GM21825 (cell line): ENCODE measurements around the gene CRYBB3.
"Not testable (repeated sequence)": the region's sequence is repeated elsewhere in the genome, so short reads cannot be mapped to it uniquely, and the experiment has no call there.

ENCODE experiments used
- ATAC-seq: cut with Tn5 transposase; IDR thresholded peaks from one replicate; pipeline ENCODE4 v1.9.1; 2021; ENCODE audit warnings: mild to moderate bottlenecking, moderate library complexity; ENCODE audit not compliant: unreplicated experiment

Gene CRYBB3

DNA sequence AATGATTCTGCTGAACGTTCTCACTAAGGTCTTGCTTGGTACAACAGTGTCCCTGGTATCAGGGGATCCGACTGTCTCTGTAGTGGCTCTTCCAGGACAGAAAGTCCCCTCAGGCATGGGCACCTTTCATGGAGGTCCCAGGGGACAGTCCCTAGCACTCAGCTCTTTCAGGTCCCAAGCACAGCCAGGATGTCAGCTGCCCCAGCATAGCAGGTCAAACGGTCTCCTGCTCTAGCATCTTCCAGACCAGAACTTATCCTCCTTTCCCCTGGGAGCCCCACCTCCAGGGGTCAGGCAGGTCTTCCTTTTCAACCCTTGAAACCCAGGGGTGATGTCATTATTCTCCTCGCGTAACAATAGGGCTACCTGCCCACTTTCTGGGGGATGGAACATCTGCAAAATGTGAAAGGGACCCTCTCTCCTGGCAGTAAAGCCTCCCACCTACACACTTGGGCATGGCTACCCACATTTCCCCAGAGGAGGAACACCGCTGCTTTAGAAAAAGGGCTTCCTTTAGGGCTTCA lies 24.7 kb upstream of the CRYBB3 start:
- no peak for ATAC-seq

DNA sequence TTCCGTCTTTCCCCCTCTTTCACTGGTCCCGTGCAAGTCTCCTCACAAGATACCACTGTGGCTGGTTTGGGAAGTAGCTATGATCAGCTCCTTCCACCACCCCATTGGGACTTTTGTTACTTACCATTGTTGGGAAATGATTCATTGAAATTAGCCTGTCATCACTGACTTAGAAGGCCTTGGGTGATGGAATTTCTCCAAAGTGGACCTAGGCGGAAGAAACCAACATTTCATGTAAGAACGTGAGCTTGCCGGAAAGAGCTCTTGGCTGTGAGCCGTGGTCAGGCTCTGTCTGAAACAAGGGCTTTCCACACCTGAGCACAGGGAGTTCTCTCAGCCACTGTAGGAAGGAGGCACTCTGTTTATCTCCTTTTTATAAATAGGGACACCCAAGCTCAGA lies 23.5 kb upstream of the CRYBB3 start:
- ATAC-seq, result no peak

- ATAC-seq, result no peak
These were observed 22.9 kb upstream of the CRYBB3 start for GRCh38 chr22:25176799-25177198.

DNA sequence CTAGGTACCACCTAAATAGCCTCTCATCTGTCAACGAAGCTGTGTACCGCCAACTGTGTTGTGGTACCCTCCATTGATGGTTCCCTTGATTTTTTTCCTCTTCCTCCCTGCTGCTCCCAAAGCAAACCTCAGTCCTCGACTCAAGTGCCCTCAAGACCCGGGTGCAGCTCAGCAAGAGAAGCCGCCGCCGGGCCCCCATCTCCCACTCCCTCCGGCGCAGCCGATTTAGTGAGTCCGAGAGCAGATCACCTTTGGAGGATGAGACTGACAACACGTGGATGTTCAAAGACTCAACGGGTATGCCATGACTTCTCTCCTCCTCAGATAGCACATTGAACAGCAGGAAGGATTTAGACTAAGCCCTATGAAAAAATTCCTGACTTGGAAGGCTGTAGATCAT lies 22.4 kb upstream of the CRYBB3 start:
- no peak for ATAC-seq

- no peak for ATAC-seq
These were observed 21.8 kb upstream of the CRYBB3 start for GRCh38 chr22:25177895-25178294.

- ATAC-seq, result not testable (repeated sequence)
These were observed 21.3 kb upstream of the CRYBB3 start for GRCh38 chr22:25178348-25178747.

- not testable (repeated sequence) for ATAC-seq
These were observed 20.6 kb upstream of the CRYBB3 start for GRCh38 chr22:25178869-25179631.

GRCh38 chr22:25182131-25183110 lies 17.2 kb upstream of the CRYBB3 start:
- no peak for ATAC-seq

DNA sequence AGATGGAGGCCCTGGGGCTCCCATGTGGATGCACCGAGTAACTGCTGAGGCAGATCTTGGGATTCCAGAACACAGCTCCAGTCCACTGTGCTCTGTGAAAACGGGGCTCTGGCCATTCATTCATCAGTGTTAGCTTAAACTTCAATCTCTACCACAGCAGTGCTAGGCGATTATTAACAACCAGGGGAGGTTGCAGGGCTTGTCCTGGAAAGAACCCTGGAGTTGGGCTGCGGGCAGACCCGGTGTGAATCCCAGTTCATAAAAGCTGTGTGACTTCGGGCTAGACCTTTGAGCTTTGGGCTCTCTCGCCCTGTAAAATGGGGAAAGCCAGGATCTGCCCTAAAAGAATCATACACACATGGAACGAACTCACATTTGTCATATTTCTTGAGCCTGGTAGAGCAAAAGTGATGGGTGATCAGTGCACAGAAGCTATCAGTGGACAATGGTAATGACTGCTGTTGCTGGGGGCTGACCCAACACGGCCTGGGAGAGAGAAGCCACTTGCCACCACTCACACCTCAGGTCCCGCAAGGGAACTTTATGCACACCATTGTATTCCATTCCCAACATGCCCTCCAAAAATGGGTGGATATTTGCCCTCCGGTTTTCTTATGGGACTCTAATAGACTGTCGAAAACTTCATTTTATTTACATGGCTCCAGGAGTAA lies 15.6 kb upstream of the CRYBB3 start:
- ATAC-seq, result no peak

DNA sequence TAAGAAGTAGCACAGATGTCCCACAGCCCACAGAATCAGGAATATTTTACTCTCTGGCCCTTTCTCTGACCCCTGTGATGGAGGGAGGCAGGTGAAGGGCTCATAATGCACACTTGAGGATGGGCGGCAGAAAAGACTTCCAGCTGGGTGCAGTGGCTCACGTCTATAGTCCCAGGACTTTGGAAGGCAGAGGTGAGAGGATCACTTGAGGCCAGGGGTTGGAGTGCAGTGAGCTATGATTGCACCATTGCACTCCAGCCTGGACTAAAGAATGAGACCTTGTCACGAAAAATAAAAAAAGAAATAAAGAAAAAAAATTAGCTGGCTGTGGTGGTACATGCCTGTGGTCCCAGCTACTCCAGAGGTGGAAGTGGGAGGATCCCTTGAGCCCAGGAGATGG lies 13.5 kb upstream of the CRYBB3 start:
- ATAC-seq, result no peak

GRCh38 chr22:25187469-25187868 lies 12.2 kb upstream of the CRYBB3 start:
- ATAC-seq, result no peak

- no peak for ATAC-seq
These were observed 7.3 kb upstream of the CRYBB3 start for GRCh38 chr22:25192406-25192805.

GRCh38 chr22:25193130-25193529 lies 6.5 kb upstream of the CRYBB3 start:
- no peak for ATAC-seq

- no peak for ATAC-seq
These were observed 6.1 kb upstream of the CRYBB3 start for GRCh38 chr22:25193548-25193947.

- ATAC-seq, result no peak
These were observed 3.3 kb upstream of the CRYBB3 start for GRCh38 chr22:25196326-25196725.

- ATAC-seq, result no peak
These were observed 2.3 kb upstream of the CRYBB3 start for GRCh38 chr22:25197340-25197739.

GRCh38 chr22:25200967-25201366 lies 1.3 kb downstream of the CRYBB3 start:
- ATAC-seq, result no peak

- no peak for ATAC-seq
These were observed 2.1 kb downstream of the CRYBB3 start for GRCh38 chr22:25201557-25202273.

GRCh38 chr22:25202290-25202921 lies 2.7 kb downstream of the CRYBB3 start:
- no peak for ATAC-seq

DNA sequence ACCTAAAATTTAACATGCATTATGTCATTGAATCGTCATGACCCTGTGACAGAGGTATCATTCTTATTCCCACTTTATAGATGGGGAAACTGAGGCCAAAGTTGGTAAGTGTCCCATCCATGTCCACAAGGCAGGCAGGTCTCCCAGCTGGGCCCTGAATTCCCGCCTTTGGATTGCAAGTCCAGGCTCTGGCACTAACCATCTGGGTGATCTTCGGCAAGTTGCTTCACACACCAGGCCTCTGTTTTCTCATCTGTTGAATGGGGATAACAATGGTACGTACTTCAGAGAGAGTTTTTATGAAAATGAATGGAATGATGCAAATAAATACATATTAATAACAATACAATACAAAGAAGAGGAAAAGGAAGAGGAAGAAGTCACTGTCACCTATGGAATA lies 3.4 kb downstream of the CRYBB3 start:
- ATAC-seq, result no peak
